Stimulated activated CD8-positive, alpha-beta memory T cell treated with anti-CD3 and anti-CD28 coated beads, Interleukin-15, amount 100 ng/mL, for 4 hours (primary cell): ENCODE measurements around the gene CCR5AS.
"Not testable (repeated sequence)": the region's sequence is repeated elsewhere in the genome, so short reads cannot be mapped to it uniquely, and the experiment has no call there.

Source experiments
- DNase-seq, 2 donors: peaks; one replicate each; pipeline ENCODE4 v3.0.0-alpha.2; 2020; ENCODE audit warnings: low read depth in 2 of 2

Gene CCR5AS

DNA sequence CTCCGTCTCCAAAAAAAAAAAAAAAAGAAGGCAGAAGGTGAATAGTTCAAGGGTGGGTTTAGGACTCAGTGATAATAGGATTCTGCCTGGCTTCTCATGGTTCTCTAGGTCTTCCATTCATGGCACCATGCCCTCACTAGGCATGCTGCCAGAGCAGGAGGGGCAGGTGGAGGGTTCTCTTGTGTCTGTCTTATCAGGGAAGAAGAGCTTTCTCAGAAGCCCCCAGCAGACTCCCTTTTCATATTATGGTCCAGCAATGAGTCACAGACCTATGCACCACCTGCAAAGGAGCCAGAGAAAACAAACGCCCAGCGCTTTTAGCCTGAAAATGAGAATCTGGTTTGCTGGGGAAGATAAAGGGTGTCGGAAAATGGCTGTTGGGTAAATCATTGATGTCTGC lies 50.0 kb downstream of the CCR5AS start:
- DNase-seq, result no peak

DNA sequence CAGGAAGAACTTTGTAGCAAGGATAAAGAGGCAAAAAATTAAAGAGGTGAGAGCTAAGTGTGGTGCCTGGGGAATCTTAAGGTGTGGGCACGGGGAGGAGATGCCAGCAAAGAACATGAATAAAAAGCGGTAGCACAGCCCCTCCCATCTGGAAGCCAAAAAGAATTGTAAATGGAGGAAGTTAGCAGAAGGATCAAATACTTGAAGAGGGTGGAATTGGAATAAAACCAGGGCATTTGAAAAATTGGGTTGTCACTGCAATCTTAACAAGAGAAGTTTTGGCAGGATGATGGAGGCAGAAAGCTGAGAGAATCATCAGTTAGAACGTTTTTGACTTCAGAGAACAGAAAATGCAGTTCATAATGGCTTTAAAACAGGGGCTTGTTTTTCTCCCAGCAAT lies 50.6 kb downstream of the CCR5AS start:
- no peak for DNase-seq

DNA sequence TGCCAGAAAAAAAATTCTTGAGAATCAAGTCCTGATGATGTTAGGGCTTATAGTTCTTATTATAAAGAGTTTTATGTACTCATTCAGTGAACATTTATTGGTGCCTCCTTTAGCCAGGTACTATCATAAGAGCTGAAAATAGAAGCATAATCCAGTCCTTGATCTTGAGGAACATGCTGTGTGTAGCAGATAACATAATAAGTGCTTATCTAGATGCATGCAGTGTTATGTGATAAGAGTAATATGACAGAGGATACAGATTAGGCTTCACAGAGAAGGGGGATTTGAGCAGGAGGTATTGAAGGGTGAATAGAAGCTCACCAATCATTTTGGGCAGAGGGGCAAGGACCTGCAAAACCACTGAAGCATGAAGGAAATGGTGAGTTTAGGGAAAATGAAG lies 51.9 kb downstream of the CCR5AS start:
- no peak for DNase-seq

DNA sequence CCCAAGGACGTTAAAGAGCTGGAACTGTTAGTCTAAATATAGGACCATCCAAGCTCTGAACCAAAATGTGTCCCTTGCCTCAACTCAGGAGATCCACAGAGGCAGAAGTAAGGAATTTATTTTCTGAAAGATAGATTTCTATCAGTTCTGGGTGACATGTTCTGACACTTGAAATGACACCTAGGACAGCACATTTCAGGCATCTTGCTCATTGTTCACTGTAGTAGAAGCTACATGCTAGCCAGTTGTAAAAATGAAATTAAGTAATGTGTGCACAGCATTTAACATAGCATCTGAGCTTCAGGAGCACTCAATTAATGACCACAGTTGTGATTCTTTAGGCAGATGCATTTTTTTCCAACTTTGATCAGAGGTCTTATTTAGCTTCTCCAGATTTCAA lies 52.4 kb downstream of the CCR5AS start:
- DNase-seq, result no peak

DNA sequence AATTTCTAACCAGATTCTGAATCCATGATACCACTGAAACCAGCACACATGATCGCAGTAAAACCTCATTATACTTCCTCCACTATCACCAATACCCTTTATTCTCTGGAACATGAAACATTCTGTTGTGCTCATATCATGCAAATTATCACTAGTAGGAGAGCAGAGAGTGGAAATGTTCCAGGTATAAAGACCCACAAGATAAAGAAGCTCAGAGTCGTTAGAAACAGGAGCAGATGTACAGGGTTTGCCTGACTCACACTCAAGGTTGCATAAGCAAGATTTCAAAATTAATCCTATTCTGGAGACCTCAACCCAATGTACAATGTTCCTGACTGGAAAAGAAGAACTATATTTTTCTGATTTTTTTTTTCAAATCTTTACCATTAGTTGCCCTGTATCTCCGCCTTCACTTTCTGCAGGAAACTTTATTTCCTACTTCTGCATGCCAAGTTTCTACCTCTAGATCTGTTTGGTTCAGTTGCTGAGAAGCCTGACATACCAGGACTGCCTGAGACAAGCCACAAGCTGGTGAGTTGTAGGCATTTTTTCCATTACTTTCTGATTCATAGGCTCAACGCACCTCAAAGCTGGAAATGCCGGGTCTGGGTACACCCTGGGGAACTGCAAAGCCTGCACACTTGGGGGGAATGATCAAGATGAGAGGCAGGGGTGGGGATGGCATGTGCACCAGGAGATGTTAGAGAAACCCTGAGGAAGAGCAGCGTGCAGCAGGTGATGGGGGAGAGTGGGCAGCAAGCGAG lies 53.0 kb downstream of the CCR5AS start, which contains the start of gene CCR2:
TSS of gene CCR2 (plus strand) at position 465 of the 764 bp plus-strand sequence. CDS start 3,417 bp downstream, outside the sequence.
- peak in 1 of 2 donors; percentile 22 for DNase-seq

DNA sequence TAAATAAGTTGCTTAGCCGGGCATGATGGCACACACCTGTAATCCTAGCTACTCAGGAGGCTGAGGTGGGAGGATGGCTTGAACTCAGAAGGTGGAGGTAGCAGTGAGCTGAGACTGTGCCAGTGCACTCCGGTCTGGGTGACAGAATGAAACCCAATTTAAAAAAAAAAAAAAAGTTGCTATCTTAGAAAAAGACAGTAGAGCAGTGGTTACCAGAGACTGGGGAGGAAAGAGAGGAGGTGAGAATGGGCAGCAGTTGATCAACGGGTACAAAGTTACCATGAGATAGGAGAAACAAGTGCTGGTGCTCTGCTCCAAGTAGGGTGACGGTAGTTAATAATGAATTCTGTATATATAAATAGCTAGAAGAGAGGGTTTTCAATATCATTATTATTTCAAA lies 53.8 kb downstream of the CCR5AS start:
- no peak for DNase-seq

DNA sequence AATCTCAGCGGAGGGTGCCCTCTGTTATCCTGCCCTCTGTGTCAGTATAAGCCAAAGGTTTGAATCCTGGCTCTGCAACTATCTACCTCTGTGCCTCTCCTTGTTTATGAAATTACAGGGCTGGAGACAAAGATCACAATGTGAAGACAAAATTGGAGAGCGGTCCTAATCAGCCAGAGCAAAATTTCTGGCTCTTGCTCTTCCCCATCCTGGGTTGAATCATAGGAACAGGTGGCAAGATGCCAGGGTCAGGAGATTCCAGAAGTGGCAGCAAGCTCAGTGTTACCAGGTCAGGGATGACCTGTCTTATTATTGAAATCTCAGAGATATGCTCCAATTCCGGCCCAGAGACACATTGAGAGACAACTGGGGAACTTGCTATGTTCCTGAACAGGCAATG lies 55.2 kb downstream of the CCR5AS start:
- DNase-seq, result no peak

DNA sequence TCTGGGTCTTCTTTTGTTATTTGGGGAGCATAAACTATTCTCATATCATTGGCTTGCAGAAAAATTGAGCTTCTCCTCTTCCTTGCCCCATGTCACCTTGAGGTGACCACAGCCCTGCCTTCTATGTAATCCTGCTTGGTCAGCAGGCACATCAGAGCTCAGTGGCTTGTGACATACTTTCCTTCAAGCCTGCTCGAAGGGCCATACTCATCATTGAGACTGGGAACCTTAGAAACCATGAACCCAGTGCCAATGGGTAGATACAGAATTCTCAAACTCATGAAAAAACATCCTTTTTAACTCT lies 56.7 kb downstream of the CCR5AS start:
- no peak for DNase-seq

DNA sequence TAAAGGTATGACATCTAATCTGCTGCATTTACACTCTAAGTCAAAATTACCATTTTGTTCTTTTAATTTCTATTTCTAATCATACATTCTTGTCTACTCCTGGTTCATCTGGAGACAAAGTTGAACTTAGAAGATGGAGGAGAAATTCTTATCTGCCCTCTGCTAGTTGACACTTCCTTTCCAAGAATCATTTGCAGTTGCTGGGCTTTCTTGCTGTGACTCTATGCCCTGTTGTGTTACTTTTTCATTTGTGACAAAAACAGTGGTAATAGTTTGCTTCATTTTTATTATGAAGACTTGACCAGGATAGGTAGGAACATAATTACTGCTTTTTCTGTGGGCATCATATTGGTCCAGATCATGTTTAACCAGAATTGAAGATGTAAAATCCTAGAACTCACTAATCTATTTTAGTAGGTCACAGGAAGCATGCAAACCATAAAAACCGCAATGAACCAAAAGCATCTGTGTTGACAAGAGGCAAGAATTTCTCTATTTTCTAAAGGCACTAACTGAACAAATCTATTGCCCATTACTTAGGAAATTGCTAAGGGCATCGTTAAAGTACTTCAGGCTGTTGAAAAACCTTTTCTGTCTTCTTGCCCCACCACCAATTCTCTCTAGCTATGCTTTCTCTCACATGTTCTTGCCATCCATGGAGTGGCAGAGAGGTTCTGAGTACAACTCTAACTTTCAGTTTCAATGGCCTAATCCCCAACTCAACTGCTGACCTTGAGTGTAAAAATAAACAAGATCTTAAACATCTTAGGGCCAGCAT lies 57.2 kb downstream of the CCR5AS start:
- no peak for DNase-seq

DNA sequence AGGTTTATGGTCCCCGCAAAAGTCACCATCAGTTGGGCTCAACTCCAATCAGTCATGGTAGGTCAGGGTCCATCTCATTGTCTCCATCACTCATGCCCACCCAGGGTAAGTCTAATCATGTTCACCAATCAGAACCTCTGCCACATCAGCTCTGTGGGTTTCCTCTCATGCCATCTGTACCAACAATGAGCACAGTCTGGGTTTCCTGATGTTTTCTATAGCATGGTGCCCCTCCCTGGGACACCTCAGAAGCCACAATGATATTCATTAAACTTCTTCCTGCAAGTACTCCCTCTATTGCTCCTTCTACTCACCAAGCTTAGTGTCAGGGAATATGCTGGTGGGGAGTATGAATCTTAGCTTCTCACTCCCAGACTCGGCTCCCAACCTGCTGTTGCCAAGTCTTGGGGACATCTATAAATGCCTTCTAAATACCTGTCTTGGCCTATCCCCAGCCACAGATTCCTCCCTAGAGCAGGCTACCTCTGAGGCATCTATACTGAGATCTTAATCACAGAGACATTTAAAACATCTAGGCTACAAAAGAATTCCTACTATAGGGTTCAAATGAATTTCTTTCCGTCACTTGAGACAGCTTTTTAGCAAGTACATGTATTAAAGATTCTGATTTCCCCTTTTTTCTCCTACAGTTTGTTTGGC lies 57.9 kb downstream of the CCR5AS start:
- no peak for DNase-seq

DNA sequence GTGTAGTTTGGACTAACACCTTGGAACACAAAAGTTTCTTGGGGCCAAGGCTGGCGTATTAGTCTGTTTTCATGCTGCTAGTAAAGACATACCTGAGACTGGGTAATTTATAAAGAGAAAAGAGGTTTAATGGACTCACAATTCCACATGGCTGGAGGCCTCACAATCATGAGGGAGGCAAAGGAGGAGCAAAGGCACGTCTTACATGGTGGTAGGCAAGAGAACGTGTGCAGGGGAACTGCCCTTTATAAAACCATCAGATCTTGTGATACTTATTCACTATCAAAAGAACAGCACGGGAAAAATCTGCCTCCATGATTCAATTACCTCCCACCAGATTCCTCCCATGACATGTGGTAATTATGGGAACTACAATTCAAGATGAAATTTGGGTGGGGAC lies 62.4 kb downstream of the CCR5AS start:
- no peak for DNase-seq

DNA sequence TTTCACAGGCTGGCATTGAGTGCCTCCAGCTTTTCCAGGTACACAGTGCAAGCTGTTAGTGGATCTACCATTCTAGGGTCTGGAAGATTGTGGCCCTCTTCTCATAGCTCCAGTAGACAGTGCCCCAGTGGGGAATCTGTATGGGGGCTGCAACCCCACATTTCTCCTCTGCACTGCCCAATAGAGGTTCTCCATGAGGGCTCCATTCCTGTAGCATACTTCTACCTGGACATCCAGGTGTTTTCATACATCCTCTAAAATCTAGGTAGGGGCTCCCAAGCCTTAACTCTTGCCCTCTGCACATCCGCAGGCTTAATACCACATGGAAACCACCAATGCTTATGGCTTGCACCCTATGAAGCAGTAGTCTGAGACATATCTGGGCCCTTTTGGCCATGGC lies 68.0 kb downstream of the CCR5AS start:
- DNase-seq, result no peak

DNA sequence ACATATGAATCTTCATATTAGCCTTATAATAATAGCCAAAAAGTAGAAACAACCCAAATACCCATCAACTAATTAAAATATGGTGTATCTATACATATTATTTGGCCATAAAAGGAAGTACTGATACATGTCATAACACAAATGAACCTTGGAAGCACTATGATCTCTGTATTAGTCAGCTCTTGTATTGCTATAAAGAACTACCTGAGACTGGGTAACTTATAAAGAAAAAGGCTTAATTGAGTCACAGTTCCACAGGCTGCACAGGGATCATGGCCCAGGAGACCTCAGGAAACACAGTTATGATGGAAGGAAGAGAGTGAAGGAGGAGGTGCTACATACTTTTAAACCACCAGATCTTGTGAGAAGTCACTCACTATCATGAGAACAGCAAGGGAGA lies 69.0 kb downstream of the CCR5AS start:
- no peak for DNase-seq

DNA sequence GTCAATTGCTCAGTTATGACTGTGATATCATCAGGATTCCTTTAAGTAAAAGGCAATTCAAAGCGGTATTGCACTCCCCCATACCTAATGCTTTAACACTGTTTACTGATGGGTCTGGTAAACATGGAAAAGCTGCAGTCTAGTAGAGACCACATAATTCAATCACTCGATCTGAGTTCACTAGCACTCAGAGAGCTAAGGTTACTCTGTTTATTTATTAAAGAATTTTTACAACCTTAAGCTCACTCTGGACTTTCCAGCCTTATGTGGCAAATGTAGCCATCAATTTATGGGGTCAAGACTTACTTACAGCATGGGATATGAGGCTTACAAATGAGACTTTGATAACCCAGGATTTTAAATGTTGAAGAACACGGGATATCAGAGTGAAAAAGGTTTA lies 71.3 kb downstream of the CCR5AS start:
- no peak for DNase-seq

DNA sequence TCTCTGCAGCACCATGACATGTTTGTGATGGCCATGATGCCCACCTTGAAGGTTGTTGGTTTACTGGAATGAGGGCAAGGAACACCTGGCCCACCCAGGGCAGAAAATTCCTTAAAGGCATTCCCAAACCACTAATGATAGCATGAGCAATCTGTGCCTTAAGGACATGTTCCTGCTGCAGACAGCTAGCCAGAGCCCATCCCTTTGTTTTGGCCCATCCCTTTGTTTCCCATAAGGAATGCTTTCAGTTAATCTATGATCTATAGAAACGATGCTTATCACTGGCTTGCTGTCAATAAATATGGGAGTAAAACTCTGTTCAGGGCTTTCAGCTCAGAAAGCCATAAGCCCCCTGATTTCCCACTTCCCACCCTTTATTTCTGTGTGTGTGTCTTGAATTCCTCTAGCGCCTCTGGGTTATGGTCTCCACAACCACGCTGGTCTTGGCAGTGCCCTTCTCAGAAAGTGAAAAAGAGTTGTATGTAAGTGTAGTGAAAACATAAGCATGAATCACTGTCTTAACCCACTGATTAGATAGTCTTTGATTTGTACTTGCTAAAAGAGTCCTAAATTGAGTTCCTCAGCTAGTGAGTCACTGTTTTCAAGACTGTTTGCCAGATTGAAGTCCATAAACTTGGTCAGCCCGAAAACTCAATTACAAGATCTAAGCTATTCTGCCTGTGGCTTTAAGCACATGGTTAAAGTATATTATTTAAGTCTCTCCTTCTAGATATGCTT lies 72.0 kb downstream of the CCR5AS start:
- no peak for DNase-seq

DNA sequence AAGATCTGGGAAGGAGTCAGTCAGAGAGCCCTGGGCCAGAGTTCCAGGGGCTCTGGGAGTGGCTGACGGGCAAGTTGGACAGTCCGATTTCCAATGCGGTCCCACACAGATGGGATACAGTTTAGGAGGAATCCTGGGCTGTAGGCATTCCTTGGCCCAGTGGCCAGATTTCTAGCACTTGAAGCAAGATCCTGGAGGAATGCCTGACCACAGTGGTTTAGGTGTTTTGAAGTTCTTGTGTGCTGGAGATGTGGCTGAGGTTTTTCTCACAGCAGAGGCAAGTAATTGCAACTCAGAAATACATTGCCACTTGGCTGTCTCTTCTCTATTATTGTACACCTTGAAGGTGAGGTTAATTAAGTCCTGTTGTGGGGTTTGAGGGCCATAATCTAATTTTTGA lies 76.2 kb downstream of the CCR5AS start:
- DNase-seq, result not testable (repeated sequence)

DNA sequence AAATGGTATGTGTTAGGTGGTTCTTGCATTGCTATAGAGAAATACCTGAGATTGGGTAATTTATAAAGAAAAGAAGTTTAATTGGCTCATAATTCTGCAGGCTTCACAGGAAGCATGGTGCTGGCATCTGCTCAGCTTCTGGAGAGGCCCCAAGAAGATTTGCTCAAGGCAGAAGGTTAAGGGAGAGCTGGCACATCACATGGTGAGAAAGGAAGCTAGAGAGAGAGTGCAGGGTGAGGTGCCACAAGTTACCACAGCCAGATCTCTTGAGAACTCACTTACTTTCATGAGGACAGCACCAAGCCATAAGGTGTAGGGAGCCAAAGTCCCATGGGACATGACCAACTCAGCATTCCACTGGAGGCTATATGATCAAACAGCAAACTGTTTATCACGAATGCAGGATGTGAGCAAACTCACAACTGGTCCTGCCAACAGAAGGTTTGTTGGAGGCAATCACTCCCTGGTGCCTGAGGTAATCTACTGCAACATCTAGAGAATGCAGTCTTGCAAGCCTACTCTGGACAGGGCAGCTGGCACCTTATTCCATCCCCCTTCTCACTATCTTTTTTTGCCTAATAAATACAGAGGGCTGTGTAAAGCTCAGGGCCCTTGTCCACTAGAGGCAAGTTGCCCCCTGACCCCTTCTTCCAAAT lies 81.1 kb downstream of the CCR5AS start:
- DNase-seq, result no peak

DNA sequence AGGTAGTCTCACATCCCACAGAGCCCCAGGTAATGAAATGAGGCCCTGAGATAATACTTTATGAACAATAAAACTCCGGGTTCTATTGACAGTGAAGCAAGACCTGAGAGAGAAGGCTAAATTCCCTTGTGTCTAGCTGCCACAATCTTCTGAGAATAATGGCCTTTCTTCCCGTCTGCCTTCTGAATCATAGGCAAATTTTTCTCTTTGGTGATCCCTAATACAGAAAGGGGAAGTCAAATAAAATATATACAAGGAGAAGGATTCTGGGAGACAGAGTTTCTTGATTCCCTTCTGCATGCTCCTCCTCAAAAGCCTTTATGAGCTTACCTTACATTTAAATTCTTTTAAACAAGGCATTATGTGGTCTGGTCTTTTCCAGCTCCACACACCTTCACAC lies 82.8 kb downstream of the CCR5AS start:
- no peak for DNase-seq

DNA sequence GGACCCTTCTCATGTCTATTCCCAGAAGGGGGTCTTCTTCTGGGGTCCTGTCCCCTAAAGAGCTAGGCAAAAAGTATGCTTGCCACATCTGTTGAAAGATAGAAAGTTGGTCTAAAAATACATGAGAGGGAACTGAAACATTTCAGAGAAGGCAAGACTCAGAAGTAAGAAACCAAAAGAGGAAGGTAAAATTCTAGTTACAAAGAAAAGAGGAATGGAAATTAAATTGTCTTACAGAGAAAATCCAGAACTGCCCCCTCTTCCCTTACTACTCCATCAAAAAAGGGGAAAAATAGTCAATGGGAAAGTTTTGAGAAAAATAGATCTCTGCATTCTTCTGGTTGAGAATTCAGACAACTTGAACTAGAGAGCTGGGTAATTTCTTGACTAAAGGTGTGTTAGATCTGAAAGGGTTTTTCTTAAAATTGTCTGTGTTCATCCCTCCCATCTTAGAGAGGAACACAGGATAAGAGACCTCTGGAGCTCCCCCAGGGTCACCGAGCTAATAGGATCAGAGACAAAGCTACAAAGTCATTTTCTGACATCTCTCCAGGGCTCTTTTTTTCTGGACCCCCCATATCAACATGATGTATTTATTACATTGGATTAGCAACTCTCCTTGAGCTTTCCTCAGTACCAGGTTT lies 85.3 kb downstream of the CCR5AS start:
- DNase-seq, result no peak

DNA sequence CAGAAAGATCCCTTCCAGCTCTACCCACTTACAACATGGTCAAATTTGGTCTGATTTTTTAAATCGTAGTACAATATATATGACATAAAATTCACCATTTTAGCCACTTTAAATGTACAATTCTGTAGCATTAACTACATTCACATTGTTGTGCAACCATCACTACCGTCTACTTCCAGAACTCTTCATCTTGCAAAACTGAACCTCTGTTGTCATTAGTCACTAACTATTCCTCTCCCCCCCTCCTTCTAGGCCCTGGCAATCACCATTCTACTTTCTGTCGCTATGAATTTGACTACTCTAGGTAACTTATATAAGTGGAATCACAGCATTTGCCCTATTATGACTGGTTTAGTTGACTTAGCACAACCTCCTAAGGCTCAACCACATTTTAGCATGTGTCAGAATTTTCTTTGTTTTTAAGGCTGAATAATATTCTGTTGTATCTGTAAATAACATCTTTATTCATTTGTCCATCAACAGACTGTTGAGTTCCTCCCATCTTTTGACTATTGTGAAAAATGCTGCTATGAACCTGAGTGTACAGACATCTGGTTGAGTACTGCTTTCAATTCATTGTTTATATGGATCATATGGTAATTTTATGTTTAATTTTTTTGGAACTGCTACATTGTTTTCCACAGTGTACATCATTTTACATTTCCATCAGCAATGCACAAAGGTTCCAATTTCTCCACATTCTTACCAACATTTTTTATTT lies 88.5 kb downstream of the CCR5AS start:
- DNase-seq, result no peak

DNA sequence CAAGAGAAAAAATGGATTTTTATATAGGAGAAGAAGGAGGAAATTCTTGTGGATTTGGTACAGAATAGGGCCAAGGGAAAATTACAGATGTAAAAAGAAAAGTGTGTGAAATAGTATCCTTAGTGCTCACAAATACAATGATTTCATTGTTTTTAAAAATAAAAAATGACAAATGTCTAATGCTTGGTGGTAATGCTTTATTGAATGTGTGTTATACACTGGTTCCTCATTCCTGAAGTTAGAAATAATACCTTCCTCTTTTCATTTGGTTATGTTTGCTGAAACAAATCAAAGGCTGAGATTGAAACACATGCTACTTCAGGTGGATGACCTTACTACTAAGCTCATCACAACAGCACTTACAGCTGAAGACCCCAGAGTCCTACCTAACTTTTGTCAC lies 90.7 kb downstream of the CCR5AS start:
- DNase-seq, result no peak
